Keratinocyte (primary cell): ENCODE measurements around the gene C1orf232. TPM values are rescaled to one million over a fixed set of nuclear protein-coding genes. Genes with fewer than 3 reads are reported as not detected.

Experiments
- DNase-seq: peaks from one replicate; pipeline ENCODE4 v3.0.0-alpha.2; 2011; ENCODE audit warnings: low read depth, missing footprints, low spot score
- FAIRE-seq: peaks from 2 replicates; lab custom pipeline; 2011; peaks lifted over from hg19 to GRCh38; lab: Jason Lieb, UNC
- H2AFZ ChIP-seq: 2 replicates; pipeline ENCODE4 v1.6.0; 2012; ENCODE audit warnings: low read length, control low read depth, inconsistent platforms; ENCODE audit not compliant: control insufficient read depth
- H3K27ac ChIP-seq: 2 replicates; pipeline ENCODE4 v1.5.1; 2011; ENCODE audit warnings: low read length; ENCODE audit not compliant: control insufficient read depth, insufficient read depth
- H3K27me3 ChIP-seq: 3 replicates; pipeline ENCODE4 v1.6.0; 2011; ENCODE audit warnings: low read length; ENCODE audit not compliant: control insufficient read depth, insufficient read depth; ENCODE audit errors: extremely low read depth
- H3K36me3 ChIP-seq, 2 experiments: 2 replicates in 1 of 2; 3 replicates in 1 of 2; pipeline ENCODE4 v1.5.1; 2011; ENCODE audit warnings: low read length in 2 of 2, mild to moderate bottlenecking in 1 of 2; ENCODE audit not compliant: control insufficient read depth in 2 of 2, insufficient read depth in 2 of 2; ENCODE audit errors: extremely low read depth in 1 of 2
- H3K4me1 ChIP-seq: 3 replicates; pipeline ENCODE4 v1.5.1; 2011; ENCODE audit warnings: low read length; ENCODE audit not compliant: control insufficient read depth, insufficient read depth; ENCODE audit errors: extremely low read depth
- H3K4me2 ChIP-seq: 3 replicates; pipeline ENCODE4 v1.6.0; 2011; ENCODE audit warnings: low read depth, low read length; ENCODE audit not compliant: control insufficient read depth, insufficient read depth; ENCODE audit errors: extremely low read depth
- H3K4me3 ChIP-seq, 3 experiments: fragments of 200-600 bp in 1 of 3; sonication (generic) in 1 of 3; 2 replicates in 2 of 3; 3 replicates in 1 of 3; pipeline ENCODE4 v1.5.1; 2011 to 2016; ENCODE audit warnings: low read length in 3 of 3, mild to moderate bottlenecking in 3 of 3, control low read depth in 2 of 3, inconsistent platforms in 1 of 3, low read depth in 1 of 3, mixed read lengths in 1 of 3, mixed run types in 1 of 3, moderate library complexity in 1 of 3; ENCODE audit not compliant: control insufficient read depth in 2 of 3, insufficient read depth in 2 of 3; ENCODE audit errors: extremely low read depth in 1 of 3
- H3K79me2 ChIP-seq: 2 replicates; pipeline ENCODE4 v1.6.0; 2012; ENCODE audit warnings: low read length; ENCODE audit not compliant: control insufficient read depth, insufficient read depth
- H3K9ac ChIP-seq: 3 replicates; pipeline ENCODE4 v1.6.0; 2011; ENCODE audit warnings: low read length; ENCODE audit not compliant: control insufficient read depth, insufficient read depth; ENCODE audit errors: extremely low read depth
- H3K9me1 ChIP-seq: 3 replicates; pipeline ENCODE4 v1.6.0; 2011; ENCODE audit warnings: low read length; ENCODE audit not compliant: control insufficient read depth, insufficient read depth; ENCODE audit errors: extremely low read depth
- H3K9me3 ChIP-seq: 2 replicates; pipeline ENCODE4 v1.5.1; 2012; ENCODE audit warnings: low read depth, low read length; ENCODE audit not compliant: control insufficient read depth
- H4K20me1 ChIP-seq: 3 replicates; pipeline ENCODE4 v1.6.0; 2011; ENCODE audit warnings: low read length; ENCODE audit not compliant: control insufficient read depth, insufficient read depth; ENCODE audit errors: extremely low read depth
- EZH2 ChIP-seq: IDR thresholded peaks from one replicate; pipeline ENCODE4 v1.6.1; 2012; ENCODE audit warnings: inconsistent platforms, mild to moderate bottlenecking, low read length, moderate library complexity
- dilution Hi-C: fragments of 300-500 bp; cut with MboI; formaldehyde crosslinking; loops from one replicate; pipeline ENCODE4 v1.7.0; 2020; ENCODE audit warnings: low sequenced_read_pairs; ENCODE audit not compliant: extremely low pct_ligation_motif_present
- polyA plus RNA-seq, 5 experiments: library from polyadenylated mRNA; depleted of rRNA in 3 of 5; stranded (reverse) in 3 of 5; stranded (forward) in 1 of 5; unstranded in 1 of 5; fragments of >200 nt; gene quantifications; 1 replicate in 1 of 5; 2 replicates in 3 of 5; 3 replicates in 1 of 5; pipeline versions ENCODE4 v1.2.1 to v1.2.3, GENCODE V29; 2011 to 2012; ENCODE audit warnings: missing spikeins in 2 of 5, low read depth in 1 of 5, low replicate concordance in 1 of 5
- TF ChIP-seq, protein P1 (sequence below), 3 experiments: IDR thresholded peaks in 1 of 3; conservative IDR thresholded peaks in 1 of 3; optimal IDR thresholded peaks in 1 of 3; 2 replicates in 2 of 3; 3 replicates in 1 of 3; pipeline versions ENCODE3 to v1.5.1; 2011; ENCODE audit warnings: low read length in 3 of 3, mild to moderate bottlenecking in 3 of 3, moderate library complexity in 2 of 3, control low read depth in 1 of 3, inconsistent platforms in 1 of 3; ENCODE audit not compliant: insufficient read depth in 2 of 3; ENCODE audit errors: extremely low read depth in 1 of 3

Gene C1orf232
- polyA plus RNA-seq, 1 donor (not counting 4 experiments of a cell fraction or from before 2014, with no cell fraction given): not detected

DNA sequence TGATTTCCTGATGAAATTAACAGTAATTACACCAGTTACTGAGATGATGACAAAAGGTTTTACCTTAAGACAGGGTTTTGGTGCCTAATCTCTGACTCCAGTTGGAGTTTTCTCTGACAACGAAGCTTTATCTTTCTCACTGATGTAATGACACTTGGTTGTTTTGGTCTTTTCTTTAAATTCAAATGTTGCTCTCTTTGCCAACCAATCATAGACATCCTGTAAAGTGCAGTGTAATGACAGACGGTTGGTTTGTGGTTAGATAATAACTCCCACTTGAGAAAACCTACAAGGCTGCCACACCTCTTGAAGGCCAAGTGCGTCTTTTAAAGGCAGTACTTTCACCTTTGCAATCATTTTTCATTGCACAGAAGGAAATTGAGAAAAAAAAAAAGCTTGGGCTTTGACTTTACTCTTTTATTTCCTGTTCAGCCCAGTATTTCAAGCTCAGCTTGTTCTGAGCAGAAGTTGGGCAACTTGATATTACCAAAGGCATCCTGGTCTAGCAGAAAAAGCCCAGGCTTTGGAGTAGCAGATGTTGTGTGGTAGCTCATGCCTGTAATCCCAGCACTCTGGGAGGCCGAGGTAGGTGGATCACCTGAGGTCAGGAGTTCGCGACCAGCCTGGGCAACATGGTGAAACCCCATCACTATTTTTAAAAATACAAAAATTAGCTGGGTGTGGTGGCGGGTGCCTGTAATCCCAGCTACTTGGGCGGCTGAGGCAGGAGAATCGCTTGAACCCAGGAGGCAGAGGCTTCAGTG lies 42.3 kb downstream of the C1orf232 start:
- H3K79me2 ChIP-seq: no peaks in the 10 kb centered on the region
- H3K4me1 ChIP-seq: peaks cover 36% of the 10 kb centered on the region
- H3K9ac ChIP-seq: peak overlapping the region; percentile 55
- DNase-seq (no peak), FAIRE-seq (peak; percentile 56)
- peak overlapping the region; percentile 77 for H3K27ac ChIP-seq
- H2AFZ ChIP-seq: no peak overlapping the region
- H3K27me3 ChIP-seq: no peaks in the 10 kb centered on the region
- no peaks in the 10 kb centered on the region for H3K9me1 ChIP-seq
- H3K4me2 ChIP-seq: peak overlapping the region; percentile 49
- H3K9me3 ChIP-seq: no peaks in the 10 kb centered on the region
- H3K4me3 ChIP-seq: peak overlapping the region in 2 of 3 experiments; percentile 36
- dilution Hi-C loops: no loop called here
- no peaks in the 10 kb centered on the region for H4K20me1 ChIP-seq
- no peak for TF ChIP-seq EZH2
- TF ChIP-seq, protein P1, sequence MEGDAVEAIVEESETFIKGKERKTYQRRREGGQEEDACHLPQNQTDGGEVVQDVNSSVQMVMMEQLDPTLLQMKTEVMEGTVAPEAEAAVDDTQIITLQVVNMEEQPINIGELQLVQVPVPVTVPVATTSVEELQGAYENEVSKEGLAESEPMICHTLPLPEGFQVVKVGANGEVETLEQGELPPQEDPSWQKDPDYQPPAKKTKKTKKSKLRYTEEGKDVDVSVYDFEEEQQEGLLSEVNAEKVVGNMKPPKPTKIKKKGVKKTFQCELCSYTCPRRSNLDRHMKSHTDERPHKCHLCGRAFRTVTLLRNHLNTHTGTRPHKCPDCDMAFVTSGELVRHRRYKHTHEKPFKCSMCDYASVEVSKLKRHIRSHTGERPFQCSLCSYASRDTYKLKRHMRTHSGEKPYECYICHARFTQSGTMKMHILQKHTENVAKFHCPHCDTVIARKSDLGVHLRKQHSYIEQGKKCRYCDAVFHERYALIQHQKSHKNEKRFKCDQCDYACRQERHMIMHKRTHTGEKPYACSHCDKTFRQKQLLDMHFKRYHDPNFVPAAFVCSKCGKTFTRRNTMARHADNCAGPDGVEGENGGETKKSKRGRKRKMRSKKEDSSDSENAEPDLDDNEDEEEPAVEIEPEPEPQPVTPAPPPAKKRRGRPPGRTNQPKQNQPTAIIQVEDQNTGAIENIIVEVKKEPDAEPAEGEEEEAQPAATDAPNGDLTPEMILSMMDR (optimal IDR thresholded peaks at IDR 0.05 in 1 of 3, IDR thresholded peaks at IDR 0.05 in 1 of 3, conservative IDR thresholded peaks at IDR 0.05 in 1 of 3; ENCODE audit: extremely low read depth in 1 of 3, insufficient read depth in 2 of 3, low read length in 3 of 3): no peak
- no peaks in the 10 kb centered on the region for H3K36me3 ChIP-seq

DNA sequence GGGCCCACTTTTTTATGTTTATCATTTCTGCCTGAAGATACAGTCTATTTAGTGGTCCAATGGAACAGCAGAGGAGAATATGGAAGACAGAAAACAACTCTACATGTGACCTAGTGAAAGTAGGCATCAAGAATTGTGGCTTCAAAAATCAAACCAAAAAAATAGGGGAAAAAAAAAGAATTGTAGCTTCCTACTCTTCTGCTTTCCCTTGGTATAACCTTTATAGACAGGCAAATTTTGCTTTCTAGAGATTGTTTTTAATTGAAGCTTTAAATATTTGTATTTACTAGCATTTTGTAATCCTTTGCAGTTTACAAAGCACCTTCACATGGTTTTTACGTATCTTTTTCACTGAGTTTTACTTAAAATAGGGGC lies 42.8 kb downstream of the C1orf232 start:
- Histone ChIP-seq H2AFZ (no peak overlapping the region), H3K79me2 (no peaks in the 10 kb centered on the region), H3K9me1 (no peaks in the 10 kb centered on the region), H3K4me2 (peak overlapping the region; percentile 49), H3K27ac (peak overlapping the region; percentile 77), H3K4me1 (peaks cover 36% of the 10 kb centered on the region), H4K20me1 (no peaks in the 10 kb centered on the region), H3K9me3 (no peaks in the 10 kb centered on the region), H3K36me3 (no peaks in the 10 kb centered on the region), H3K4me3 (no peak overlapping the region), H3K9ac (peak overlapping the region; percentile 45), H3K27me3 (no peaks in the 10 kb centered on the region)
- FAIRE-seq (no peak), DNase-seq (no peak)
- TF ChIP-seq EZH2: no peak
- TF ChIP-seq, protein P1 (optimal IDR thresholded peaks at IDR 0.05 in 1 of 3, IDR thresholded peaks at IDR 0.05 in 1 of 3, conservative IDR thresholded peaks at IDR 0.05 in 1 of 3; ENCODE audit: extremely low read depth in 1 of 3, insufficient read depth in 2 of 3, low read length in 3 of 3): no peak
- dilution Hi-C loops: no loop called here
